HCT116 (cell line): ENCODE measurements around the gene ZBTB16. TPM values are rescaled to one million over a fixed set of nuclear protein-coding genes. Genes with fewer than 3 reads are reported as not detected.

ENCODE experiments used
- ATAC-seq: fragments of 200-7000 bp; cut with Tn5 transposase; 2 replicates; pipeline ENCODE4 v1.9.1; 2020; ENCODE audit warnings: mild to moderate bottlenecking, moderate library complexity
- BruUV-seq: library from RNA; stranded (reverse); fragments of 400-500 nt; replicated peaks from 2 replicates; lab custom pipeline; 2021; lab: Mats Ljungman, UMichigan
- CTCF ChIA-PET: fragments of 300-600 bp; sonication (Branson Sonifier 250); formaldehyde crosslinking; loops from one replicate; lab custom pipeline; 2021; ENCODE audit warnings: antibody characterized with exemption; lab: Charles Lee
- POLR2A ChIA-PET: fragments of 300-600, 350-600 bp; sonication (Branson Sonifier 250); formaldehyde crosslinking; loops from one replicate; lab custom pipeline; 2021; ENCODE audit warnings: antibody characterized with exemption; lab: Charles Lee
- RAD21 ChIA-PET, 2 experiments: fragments of 300-600 bp; sonication (Branson Sonifier 250); formaldehyde crosslinking; loops; one replicate each; lab custom pipeline; 2023; ENCODE audit warnings: low total read pairs in 2 of 2; ENCODE audit not compliant: uncharacterized antibody in 2 of 2, unreplicated experiment in 2 of 2, low non-redundant PET in 1 of 2; lab: Charles Lee
- DNase-seq: peaks from one replicate; pipeline ENCODE4 v3.0.0-alpha.2; 2010; ENCODE audit warnings: low read depth, low spot score
- H2AFZ ChIP-seq: fragments of 200-600 bp; shearing (Covaris generic), sonication (generic); 2 replicates; pipeline ENCODE4 v1.6.1; 2017; ENCODE audit warnings: low read depth, mixed run types, mixed read lengths, antibody characterized with exemption, low read length; ENCODE audit not compliant: poor library complexity, severe bottlenecking
- H3K27ac ChIP-seq: 2 replicates; pipeline ENCODE4 v1.5.1; 2012; ENCODE audit warnings: low read depth, low read length
- H3K27me3 ChIP-seq: fragments of 200-600 bp; sonication (generic); 2 replicates; pipeline ENCODE4 v1.6.1; 2016; ENCODE audit warnings: mixed run types, low read length, mixed read lengths; ENCODE audit not compliant: insufficient read depth
- H3K36me3 ChIP-seq, 2 experiments: fragments of 200-500 bp in 1 of 2; fragments of 200-600 bp in 1 of 2; sonication (Bioruptor generic) in 1 of 2; sonication (generic) in 1 of 2; 2 replicates each; pipeline versions ENCODE4 v1.5.1 to v1.6.1; 2014 to 2016; ENCODE audit warnings: low read length in 2 of 2, inconsistent platforms in 1 of 2, mixed read lengths in 1 of 2, mixed run types in 1 of 2; ENCODE audit not compliant: insufficient read depth in 2 of 2, control insufficient read depth in 1 of 2
- H3K4me1 ChIP-seq, 2 experiments: fragments of 200-600 bp in 1 of 2; sonication (generic) in 1 of 2; 2 replicates each; pipeline versions ENCODE4 v1.5.1 to v1.6.1; 2012 to 2017; ENCODE audit warnings: low read length in 2 of 2, inconsistent platforms in 1 of 2, mild to moderate bottlenecking in 1 of 2, mixed read lengths in 1 of 2, mixed run types in 1 of 2, moderate library complexity in 1 of 2; ENCODE audit not compliant: insufficient read depth in 2 of 2, control insufficient read depth in 1 of 2
- H3K4me2 ChIP-seq: fragments of 200-600 bp; sonication (generic); 2 replicates; pipeline ENCODE4 v1.6.1; 2017; ENCODE audit warnings: mixed run types, low read length, mixed read lengths
- H3K4me3 ChIP-seq, 2 experiments: fragments of 200-600 bp in 1 of 2; sonication (generic) in 1 of 2; replicated peaks in 1 of 2; 2 replicates each; pipeline ENCODE4 v1.5.1; 2011 to 2016; ENCODE audit warnings: low read length in 2 of 2, control low read depth in 1 of 2, low read depth in 1 of 2, mild to moderate bottlenecking in 1 of 2, mixed read lengths in 1 of 2, mixed run types in 1 of 2
- H3K79me2 ChIP-seq: fragments of 200-600 bp; sonication (generic); 2 replicates; pipeline ENCODE4 v1.6.1; 2017; ENCODE audit warnings: mild to moderate bottlenecking, mixed run types, low read length, moderate library complexity, mixed read lengths; ENCODE audit not compliant: insufficient read depth
- H3K9ac ChIP-seq: fragments of 200-600 bp; sonication (generic); 2 replicates; pipeline ENCODE4 v1.6.1; 2016; ENCODE audit warnings: low read length, mixed read lengths
- H3K9me2 ChIP-seq: fragments of 200-600 bp; sonication (generic), shearing (Covaris generic); 2 replicates; pipeline ENCODE4 v1.6.1; 2017; ENCODE audit warnings: mixed run types, mild to moderate bottlenecking, moderate library complexity; ENCODE audit not compliant: insufficient read depth
- H3K9me3 ChIP-seq, 2 experiments: fragments of 200-500 bp in 1 of 2; fragments of 200-600 bp in 1 of 2; sonication (Bioruptor generic) in 1 of 2; sonication (generic) in 1 of 2; 2 replicates each; pipeline ENCODE4 v1.6.1; 2014 to 2017; ENCODE audit warnings: low read length in 2 of 2, mixed read lengths in 2 of 2, inconsistent platforms in 1 of 2, low read depth in 1 of 2, mild to moderate bottlenecking in 1 of 2, mixed run types in 1 of 2, moderate library complexity in 1 of 2; ENCODE audit not compliant: control insufficient read depth in 1 of 2, insufficient read depth in 1 of 2
- H4K20me1 ChIP-seq: fragments of 200-600 bp; sonication (generic), shearing (Covaris generic); 2 replicates; pipeline ENCODE4 v1.6.1; 2017; ENCODE audit warnings: mixed run types, mild to moderate bottlenecking, moderate library complexity; ENCODE audit not compliant: insufficient read depth
- CBX3 ChIP-seq: IDR thresholded peaks from 2 replicates; pipeline ENCODE4 v1.6.1; 2012; ENCODE audit warnings: low read depth
- CEBPB ChIP-seq: IDR thresholded peaks from 2 replicates; pipeline ENCODE4 v1.6.1; 2012; ENCODE audit warnings: low read depth
- FOSL1 ChIP-seq: IDR thresholded peaks from 2 replicates; pipeline ENCODE4 v1.6.1; 2012; ENCODE audit warnings: low read depth
- MAX ChIP-seq: IDR thresholded peaks from 2 replicates; pipeline ENCODE4 v1.6.1; 2012
- RAD21 ChIP-seq: IDR thresholded peaks from 2 replicates; pipeline ENCODE4 v1.6.1; 2012; ENCODE audit warnings: low read depth, mild to moderate bottlenecking
- SP1 ChIP-seq: IDR thresholded peaks from 2 replicates; pipeline ENCODE4 v1.6.1; 2012; ENCODE audit warnings: low read depth
- SRF ChIP-seq: IDR thresholded peaks from 2 replicates; pipeline ENCODE4 v1.6.1; 2012; ENCODE audit warnings: low read depth
- YY1 ChIP-seq: IDR thresholded peaks from 2 replicates; pipeline ENCODE4 v1.6.1; 2011; ENCODE audit warnings: low read length, low read depth, moderate library complexity, mild to moderate bottlenecking; ENCODE audit not compliant: insufficient replicate concordance; ENCODE audit errors: extremely low read depth
- ZBTB33 ChIP-seq: IDR thresholded peaks from 2 replicates; pipeline ENCODE4 v1.6.1; 2011; ENCODE audit warnings: mild to moderate bottlenecking, low read length, moderate library complexity; ENCODE audit not compliant: insufficient replicate concordance; ENCODE audit errors: extremely low read depth
- intact Hi-C: fragments of 100-400 bp; cut with micrococcal nuclease; formaldehyde crosslinking; loops from 2 replicates; pipeline ENCODE4 v1.10.0; 2022
- total RNA-seq: library from RNA; stranded (reverse); gene quantifications from one replicate; pipeline ENCODE4 v1.2.1, GENCODE V29; 2021; ENCODE audit not compliant: unreplicated experiment

Gene ZBTB16
- total RNA-seq, 1 experiment from 2014 or later = 0.30 TPM

- intact Hi-C loops = no loop called here
- no TSS peak for BruUV-seq
- CTCF ChIA-PET = no interaction called here
- no peak for ATAC-seq
- Histone ChIP-seq H3K4me2 (no peak overlapping the region; the same call in 1 of the 2 replicates), H3K27ac (no peak overlapping the region), H3K4me3 (no peak overlapping the region), H3K4me1 (peaks cover 8 to 11% of the 10 kb centered on the region in 2 experiments), H2AFZ (no peak overlapping the region), H4K20me1 (no peaks in the 10 kb centered on the region), H3K9me2 (no peaks in the 10 kb centered on the region), H3K27me3 (peaks cover 14% of the 10 kb centered on the region; the same call in 1 of the 2 replicates), H3K9me3 (no peaks in the 10 kb centered on the region), H3K9ac (no peak overlapping the region), H3K36me3 (no peaks in the 10 kb centered on the region), H3K79me2 (no peaks in the 10 kb centered on the region)
- POLR2A ChIA-PET = no interaction called here
- DNase-seq = no peak
- TF ChIP-seq MAX (no peak), RAD21 (no peak), SP1 (no peak), YY1 (no peak), CBX3 (no peak), FOSL1 (no peak), ZBTB33 (no peak), CEBPB (no peak), SRF (no peak)
- RAD21 ChIA-PET = no interaction called here
These were observed 226.7 kb downstream of the ZBTB16 start for GRCh38 chr11:114286229-114286628.
